GM21619 (cell line): ENCODE results near the gene TMEM14C.

Source experiments
- ATAC-seq: cut with Tn5 transposase; IDR thresholded peaks from one replicate; pipeline ENCODE4 v1.9.1; 2021; ENCODE audit not compliant: unreplicated experiment

Gene TMEM14C

GRCh38 chr6:10722820-10723566 is at the start of gene TMEM14C:
TMEM14C (plus strand) TSS chr6:10723070; CDS start chr6:10724614, 1,544 bp downstream.
- peak; percentile 98 for ATAC-seq

GRCh38 chr6:10676403-10676802 is 46.5 kb upstream of the TMEM14C start:
- no peak for ATAC-seq

- no peak for ATAC-seq
These were observed 44.4 kb upstream of the TMEM14C start for GRCh38 chr6:10678456-10678855.

- ATAC-seq: no peak
These were observed 41.1 kb upstream of the TMEM14C start for GRCh38 chr6:10681795-10682194.

GRCh38 chr6:10682355-10682988 is 40.4 kb upstream of the TMEM14C start:
- no peak for ATAC-seq

GRCh38 chr6:10684618-10685017 is 38.3 kb upstream of the TMEM14C start:
- no peak for ATAC-seq

- no peak for ATAC-seq
These were observed 37.6 kb upstream of the TMEM14C start for GRCh38 chr6:10685092-10685915.

GRCh38 chr6:10686901-10687300 is 36.0 kb upstream of the TMEM14C start:
- ATAC-seq: no peak

- no peak for ATAC-seq
These were observed 35.3 kb upstream of the TMEM14C start for GRCh38 chr6:10687582-10687981.

GRCh38 chr6:10690651-10691445 is 32.0 kb upstream of the TMEM14C start:
- ATAC-seq: no peak

- no peak for ATAC-seq
These were observed 29.8 kb upstream of the TMEM14C start for GRCh38 chr6:10692965-10693538.

GRCh38 chr6:10694302-10695085 is 28.4 kb upstream of the TMEM14C start, which contains the start of the genes C6orf52 and PAK1IP1:
C6orf52 (minus strand) TSS chr6:10694616; CDS start chr6:10687550, 7,066 bp downstream.
PAK1IP1 (plus strand) TSS chr6:10694972; CDS start chr6:10694986, 14 bp downstream.
- ATAC-seq: peak; percentile 99

GRCh38 chr6:10695086-10695657 is 27.7 kb upstream of the TMEM14C start:
- ATAC-seq: no peak

GRCh38 chr6:10696655-10697054 is 26.2 kb upstream of the TMEM14C start:
- ATAC-seq: no peak

- ATAC-seq: no peak
These were observed 8.9 kb upstream of the TMEM14C start for GRCh38 chr6:10713962-10714361.

GRCh38 chr6:10719296-10719963 is 3.4 kb upstream of the TMEM14C start:
- no peak for ATAC-seq

GRCh38 chr6:10719964-10720264 is 3.0 kb upstream of the TMEM14C start:
- ATAC-seq: no peak

- ATAC-seq: no peak
These were observed 2.5 kb upstream of the TMEM14C start for GRCh38 chr6:10720265-10720959.
